Daoy (cell line): ENCODE measurements around the gene SRCAP. TPM values are rescaled to one million over a fixed set of nuclear protein-coding genes. Genes with fewer than 3 reads are reported as not detected.
"Not testable (repeated sequence)": the region's sequence is repeated elsewhere in the genome, so short reads cannot be mapped to it uniquely, and the experiment has no call there.

Experiments
- DNase-seq: peaks from one replicate; pipeline ENCODE4 v3.0.0-alpha.2; 2015; ENCODE audit warnings: low read depth
- total RNA-seq: library from RNA; depleted of rRNA; stranded (reverse); fragments of >200 nt; shearing (Covaris generic); gene quantifications from 2 replicates; pipeline ENCODE4 v1.2.3, GENCODE V29; 2014

The SRCAP gene
- total RNA-seq, 1 experiment from 2014 or later: 11.3 TPM

DNA sequence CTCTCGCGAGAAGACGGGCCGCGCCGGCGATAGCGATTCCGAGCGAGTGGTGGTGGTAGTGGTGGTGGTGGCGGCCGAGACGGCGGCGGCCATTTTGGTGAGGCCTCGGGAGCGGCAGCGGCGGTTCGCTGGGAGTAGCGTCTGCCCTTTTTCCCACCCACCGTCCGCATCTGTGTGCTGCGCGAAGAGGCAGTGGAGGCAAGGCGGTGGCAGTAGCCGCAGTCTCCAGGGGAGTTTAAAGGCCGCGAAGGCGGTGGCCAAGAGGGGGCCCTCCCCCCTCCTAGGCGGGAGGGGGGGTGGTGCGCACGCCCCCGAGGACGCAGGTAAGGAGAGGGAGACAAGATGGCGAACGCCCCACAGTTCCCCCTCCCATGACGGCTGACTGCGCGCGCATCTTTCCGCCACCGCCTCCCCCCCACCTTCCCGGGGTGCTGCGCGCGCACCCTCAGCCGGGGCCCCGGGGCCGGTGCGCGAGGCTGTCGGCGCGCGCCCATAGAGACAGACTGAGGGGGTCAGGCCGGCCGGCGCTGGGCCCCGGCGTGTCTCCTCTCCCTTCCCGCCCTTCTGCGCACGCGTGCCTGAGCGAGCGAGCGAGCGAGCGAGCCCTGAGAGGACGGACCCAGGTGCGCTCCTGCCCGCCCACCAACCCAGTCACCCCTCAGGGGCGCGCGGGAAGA, 694 bp upstream of the SRCAP start:
- DNase-seq: peak; percentile 98

DNA sequence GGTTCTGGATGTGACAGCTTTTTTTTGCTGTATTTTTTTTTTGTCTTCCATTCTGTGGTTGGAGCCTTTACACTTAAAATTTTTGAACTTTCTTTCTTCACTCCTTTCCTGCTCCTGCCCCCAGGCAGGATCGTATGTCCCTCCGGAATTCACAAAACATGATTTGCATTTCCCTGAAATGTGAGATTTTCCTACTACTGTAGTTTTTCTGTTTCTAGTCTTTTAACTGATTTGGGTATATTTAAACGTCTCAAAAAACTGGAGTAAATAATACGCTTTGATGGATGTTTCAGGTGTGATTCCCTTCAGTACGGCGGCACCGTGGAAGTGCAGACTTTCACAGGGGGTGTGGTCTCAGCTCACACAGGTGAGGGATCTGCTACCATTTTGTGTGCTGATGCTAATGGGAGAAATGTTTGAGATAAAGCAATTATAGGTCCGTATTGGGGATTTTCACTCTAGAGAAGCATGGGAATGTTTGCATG, 686 bp downstream of the SRCAP start:
- DNase-seq: no peak

DNA sequence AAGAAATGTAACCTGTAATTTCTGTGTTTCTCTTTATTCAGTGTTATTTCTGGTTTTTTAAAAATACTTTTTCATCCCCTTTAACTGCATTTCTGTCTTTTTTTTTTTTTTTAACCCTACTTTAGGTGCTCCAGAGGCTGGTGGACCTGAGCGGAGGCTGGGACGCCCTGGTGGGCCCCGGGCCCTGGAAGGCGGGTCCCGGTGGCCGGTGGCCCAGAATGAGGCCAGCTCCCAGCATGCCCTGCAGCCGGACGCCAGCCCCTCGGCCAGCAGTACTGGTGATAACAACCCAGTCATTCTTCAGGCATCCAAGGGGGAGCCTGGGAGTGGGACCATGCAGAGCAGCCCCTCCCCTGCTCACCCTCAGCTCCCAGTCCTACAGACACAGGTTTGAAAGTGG, 1.5 kb downstream of the SRCAP start:
- DNase-seq: no peak

DNA sequence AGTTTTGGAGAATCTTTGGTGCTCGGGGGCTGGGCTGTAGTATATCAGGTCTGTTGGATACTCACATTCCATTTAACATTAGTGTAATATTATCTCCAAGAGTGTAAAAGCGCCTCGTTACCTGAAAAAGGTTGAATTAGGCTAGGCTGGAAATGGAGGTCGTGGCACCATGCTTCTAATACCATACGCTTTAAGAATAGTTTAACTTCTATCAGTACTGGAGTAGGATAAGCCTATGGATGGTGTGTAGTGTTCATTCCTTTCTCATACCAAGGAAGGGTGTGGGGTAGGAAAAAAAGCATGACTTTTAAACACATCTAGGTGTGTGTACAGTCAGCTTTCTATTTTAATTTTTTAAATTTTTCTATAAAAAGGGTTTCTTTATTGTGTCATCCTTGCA, 2.0 kb downstream of the SRCAP start:
- no peak for DNase-seq

DNA sequence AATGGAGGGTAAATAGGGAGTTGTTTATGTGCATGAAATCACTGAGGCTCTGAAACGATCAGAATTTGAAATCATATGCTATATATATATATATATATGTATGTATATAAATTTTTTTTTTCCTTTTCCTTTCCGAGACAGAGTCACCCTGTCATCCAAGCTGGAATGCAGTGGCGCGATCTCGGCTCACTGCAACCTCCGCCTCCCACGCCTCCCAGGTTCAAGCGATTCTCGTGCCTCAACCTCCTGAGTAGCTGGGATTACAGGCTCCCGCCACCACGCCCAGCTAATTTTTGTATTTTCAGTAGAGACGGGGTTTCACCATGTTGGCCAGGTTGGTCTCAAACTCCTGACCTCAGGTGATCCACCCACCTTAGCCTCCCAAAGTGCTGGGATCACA, 4.1 kb downstream of the SRCAP start:
- not testable (repeated sequence) for DNase-seq

DNA sequence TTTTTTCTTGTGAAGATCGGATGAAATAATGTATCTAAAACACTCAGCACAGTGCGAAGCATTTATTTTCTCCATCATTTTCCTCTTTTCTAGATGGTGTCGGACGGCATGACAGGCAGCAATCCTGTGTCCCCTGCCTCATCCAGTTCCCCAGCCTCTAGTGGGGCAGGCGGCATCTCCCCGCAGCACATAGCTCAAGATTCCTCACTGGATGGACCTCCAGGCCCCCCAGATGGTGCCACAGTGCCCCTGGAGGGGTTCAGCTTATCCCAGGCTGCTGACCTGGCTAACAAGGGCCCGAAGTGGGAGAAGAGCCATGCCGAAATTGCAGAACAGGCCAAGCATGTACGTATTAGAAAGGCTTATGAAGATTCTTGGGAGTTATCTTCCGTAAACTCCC, 5.0 kb downstream of the SRCAP start:
- DNase-seq: no peak

DNA sequence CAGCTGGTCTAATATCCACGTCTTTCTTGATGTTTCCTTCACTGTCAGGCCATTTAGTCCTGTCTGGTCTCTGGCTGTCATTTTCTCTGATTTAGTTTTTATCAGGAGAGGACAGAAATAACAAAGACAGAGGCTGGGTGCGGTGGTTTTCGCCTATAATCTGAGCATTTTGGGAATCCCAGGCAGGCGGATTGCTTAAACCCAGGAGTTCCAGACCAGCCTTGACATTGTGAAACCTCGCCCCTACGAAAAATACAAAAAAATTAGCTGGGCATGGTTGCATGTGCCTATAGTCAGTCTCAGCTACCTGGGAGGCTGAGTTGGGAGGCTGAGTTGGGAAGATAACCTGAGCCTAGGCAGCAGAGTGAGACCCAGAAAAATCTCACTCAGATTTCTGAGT, 7.1 kb downstream of the SRCAP start:
- DNase-seq: no peak

DNA sequence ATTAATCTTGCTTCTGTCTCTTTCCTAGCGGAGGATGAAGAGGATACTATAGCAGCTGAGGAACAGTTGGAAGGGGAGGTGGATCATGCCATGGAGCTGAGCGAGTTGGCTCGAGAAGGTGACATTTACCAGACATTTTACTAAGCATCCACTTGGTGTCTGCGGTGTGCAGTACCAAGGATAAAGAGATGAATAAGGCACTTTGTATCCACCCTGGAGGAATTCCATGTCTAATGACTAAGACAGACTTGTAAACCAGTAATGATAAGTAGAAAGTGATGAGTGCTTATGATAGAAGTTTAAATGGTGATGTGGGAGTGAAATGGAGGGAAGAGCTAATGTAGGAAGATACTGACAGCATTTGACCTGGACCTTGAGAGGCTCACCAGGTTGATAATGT, 12.0 kb downstream of the SRCAP start:
- no peak for DNase-seq

DNA sequence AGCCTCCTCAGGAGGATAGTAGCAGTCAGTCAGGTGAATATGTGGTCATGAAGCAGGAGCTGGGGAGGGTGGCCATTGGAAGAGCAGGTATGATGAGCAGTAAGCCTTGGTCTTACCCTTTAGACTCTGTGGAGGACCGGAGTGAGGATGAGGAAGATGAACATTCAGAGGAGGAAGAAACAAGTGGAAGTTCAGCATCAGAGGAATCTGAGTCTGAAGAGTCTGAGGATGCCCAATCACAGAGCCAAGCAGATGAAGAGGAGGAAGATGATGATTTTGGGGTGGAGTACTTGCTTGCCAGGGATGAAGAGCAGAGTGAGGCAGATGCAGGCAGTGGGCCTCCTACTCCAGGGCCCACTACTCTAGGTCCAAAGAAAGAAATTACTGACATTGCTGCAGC, 12.7 kb downstream of the SRCAP start:
- no peak for DNase-seq

DNA sequence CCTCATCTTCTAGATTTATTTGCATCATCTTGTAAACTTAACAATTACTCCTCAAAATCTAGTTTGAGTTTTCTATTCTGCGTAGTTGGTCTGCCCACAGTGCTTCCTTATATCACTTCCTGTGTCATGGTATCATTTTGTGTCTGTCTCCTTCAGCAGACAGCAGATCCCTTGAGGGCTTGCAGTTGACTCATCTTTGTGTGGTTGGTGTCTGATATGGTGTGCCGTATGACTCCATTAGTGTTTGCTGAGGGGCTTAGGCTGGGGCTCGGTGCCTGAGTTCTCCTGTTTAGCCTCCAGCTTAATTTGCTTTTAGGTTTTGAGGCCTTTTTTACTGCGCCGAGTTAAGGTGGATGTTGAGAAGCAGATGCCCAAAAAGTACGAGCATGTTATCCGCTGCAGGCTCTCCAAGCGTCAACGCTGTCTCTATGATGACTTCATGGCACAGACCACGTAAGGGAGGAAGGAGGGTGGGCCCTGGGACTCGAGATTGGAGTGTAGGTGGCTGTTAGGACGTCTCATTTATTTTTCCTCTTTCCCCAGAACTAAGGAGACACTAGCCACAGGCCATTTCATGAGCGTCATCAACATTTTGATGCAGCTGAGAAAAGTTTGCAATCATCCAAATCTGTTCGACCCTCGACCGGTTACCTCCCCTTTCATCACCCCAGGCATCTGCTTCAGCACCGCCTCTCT, 16.9 kb downstream of the SRCAP start:
- peak; percentile 48 for DNase-seq

DNA sequence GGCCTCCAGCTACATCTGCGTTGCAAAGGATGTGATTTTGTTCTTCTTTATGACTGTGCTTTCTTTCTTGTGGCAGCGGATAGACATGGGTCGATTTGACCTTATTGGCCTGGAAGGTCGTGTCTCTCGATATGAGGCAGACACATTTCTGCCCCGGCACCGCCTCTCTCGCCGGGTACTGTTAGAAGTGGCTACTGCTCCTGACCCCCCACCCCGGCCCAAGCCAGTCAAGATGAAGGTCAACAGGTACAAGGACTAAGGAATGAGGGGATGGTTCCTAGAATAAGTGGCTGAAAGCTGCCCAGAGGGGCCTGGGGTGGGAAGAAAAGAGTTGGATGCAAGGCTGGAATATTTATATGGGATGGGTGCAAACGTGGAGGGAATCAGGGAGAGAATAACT, 21.1 kb downstream of the SRCAP start:
- no peak for DNase-seq

DNA sequence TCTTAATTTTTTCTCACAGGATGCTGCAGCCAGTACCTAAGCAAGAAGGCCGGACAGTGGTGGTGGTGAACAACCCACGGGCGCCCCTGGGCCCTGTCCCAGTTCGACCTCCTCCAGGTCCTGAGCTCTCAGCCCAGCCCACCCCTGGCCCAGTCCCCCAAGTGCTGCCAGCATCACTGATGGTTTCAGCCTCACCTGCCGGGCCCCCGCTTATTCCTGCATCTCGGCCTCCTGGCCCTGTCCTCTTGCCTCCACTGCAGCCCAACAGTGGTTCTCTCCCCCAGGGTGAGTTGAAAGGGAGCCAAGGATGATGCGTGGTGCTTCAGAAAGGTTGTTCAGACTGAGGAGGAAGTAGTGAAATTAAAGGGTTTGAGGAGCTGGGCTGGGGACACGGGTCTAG, 21.7 kb downstream of the SRCAP start:
- DNase-seq: no peak

DNA sequence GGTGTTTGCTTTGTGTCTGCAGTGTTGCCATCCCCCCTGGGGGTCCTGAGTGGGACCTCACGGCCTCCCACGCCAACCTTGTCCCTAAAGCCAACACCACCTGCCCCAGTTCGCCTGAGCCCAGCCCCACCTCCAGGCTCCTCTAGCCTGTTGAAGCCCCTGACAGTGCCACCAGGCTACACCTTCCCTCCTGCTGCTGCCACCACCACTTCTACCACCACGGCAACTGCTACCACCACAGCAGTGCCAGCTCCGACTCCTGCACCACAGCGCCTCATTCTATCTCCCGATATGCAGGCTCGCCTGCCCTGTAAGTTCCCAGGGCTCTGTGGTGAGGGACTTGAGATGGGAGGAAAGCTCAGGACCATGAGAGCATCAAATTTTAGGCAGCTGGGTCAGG, 22.2 kb downstream of the SRCAP start:
- DNase-seq: no peak

DNA sequence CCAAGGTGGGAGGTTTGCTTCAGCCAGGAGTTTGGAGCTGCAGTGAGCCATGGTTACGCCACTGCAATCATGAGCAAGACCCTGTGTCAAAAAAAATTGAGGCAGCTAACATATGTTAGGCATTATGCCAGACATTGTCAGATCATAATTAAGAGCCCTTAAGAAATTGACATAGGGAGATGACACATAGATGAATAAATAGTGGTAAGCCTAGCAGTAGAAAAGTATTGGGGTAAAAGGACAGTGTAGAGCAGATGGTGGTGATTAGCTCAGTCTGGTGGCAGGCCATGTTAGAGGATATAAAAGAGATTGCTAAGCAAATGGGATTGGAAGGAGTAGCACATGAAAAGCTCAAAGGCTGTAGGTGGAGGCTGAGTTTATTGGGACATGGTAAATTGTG, 22.6 kb downstream of the SRCAP start:
- DNase-seq: no peak

DNA sequence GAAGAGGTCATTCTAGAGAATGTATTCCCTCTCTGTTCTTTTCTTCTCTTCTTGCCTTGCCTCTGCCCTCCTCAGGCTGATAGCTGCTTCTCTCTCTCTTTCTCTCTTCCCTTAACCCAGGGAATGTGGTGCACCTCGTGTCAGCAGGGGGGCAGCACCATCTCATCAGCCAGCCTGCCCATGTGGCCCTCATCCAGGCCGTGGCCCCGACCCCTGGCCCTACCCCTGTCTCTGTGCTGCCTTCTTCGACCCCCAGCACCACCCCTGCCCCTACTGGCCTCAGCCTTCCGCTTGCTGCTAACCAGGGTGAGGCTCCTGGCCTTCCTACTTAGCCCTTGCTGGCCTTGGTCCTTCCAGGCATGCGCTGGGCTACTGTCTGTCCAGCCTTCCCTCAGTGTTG, 23.5 kb downstream of the SRCAP start:
- DNase-seq: no peak

DNA sequence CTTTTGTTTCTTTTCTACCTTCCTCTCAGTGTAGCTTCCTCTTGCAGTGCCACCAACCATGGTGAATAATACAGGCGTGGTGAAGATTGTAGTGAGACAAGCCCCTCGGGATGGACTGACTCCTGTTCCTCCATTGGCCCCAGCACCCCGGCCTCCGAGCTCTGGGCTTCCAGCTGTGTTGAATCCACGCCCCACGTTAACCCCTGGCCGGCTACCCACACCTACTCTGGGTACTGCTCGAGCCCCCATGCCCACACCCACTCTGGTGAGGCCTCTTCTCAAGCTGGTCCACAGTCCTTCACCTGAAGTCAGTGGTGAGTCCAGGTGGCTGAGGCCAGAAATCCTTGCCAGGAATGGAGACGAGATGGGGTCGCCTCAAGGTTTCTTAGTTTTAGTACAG, 23.9 kb downstream of the SRCAP start:
- no peak for DNase-seq

DNA sequence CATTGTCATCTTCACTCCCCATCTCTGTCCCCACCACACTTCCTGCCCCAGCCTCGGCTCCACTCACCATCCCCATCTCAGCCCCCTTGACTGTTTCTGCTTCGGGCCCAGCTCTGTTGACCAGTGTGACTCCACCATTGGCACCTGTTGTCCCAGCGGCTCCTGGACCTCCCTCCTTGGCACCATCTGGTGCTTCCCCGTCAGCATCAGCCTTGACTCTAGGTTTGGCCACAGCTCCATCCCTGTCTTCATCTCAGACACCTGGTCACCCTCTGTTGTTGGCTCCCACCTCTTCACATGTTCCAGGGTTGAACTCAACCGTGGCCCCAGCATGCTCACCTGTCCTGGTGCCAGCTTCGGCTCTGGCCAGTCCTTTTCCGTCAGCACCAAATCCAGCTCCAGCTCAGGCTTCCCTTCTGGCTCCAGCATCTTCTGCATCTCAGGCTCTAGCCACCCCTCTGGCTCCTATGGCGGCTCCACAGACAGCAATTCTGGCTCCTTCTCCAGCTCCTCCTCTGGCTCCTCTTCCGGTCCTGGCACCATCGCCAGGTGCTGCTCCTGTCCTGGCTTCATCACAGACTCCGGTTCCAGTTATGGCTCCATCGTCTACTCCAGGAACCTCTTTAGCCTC, 24.9 kb downstream of the SRCAP start:
- DNase-seq: no peak

DNA sequence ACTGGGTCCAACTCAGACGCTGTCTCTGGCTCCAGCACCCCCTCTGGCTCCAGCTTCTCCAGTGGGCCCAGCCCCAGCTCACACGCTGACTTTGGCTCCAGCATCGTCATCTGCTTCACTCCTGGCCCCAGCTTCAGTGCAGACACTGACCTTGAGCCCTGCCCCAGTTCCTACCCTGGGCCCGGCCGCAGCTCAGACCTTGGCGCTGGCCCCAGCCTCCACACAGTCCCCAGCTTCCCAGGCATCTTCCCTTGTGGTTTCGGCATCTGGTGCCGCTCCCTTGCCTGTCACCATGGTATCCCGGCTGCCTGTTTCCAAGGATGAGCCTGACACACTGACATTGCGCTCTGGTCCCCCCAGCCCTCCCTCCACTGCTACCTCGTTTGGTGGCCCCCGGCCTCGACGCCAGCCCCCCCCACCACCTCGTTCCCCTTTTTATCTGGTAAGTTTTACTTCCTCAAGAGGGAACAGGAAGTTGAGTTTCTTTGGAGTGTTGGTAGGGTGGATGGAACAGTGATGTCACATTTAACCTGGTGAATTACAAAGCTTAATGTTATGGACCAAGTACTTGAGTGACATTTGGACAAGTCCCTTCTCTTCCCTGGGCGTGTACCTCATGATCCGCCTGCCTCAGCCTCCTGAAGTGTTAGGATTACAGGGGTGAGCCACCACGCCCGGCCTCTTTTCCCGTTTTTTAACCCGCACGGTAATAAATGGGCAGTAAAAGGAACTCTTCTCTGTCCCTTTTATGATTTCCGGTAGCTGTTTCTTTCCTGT, 25.9 kb downstream of the SRCAP start:
- DNase-seq: no peak

DNA sequence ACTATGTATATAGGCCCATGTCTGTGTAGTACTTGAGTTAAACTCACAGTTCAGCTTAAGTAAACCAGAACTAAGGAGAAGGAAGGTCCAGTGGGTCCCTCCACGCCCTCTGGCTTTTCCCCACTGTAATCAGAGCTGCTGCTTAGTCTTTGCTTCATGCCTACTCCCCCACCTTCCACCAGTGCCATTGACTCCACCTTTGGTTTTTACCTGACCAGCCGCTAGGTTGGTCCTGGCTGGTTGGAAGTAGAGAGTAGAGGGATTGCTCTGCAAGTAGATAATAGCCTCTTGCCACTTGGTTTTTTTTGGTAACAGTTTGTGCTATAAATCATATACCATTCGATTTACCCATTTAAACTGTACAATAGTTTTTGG, 26.4 kb downstream of the SRCAP start:
- no peak for DNase-seq

DNA sequence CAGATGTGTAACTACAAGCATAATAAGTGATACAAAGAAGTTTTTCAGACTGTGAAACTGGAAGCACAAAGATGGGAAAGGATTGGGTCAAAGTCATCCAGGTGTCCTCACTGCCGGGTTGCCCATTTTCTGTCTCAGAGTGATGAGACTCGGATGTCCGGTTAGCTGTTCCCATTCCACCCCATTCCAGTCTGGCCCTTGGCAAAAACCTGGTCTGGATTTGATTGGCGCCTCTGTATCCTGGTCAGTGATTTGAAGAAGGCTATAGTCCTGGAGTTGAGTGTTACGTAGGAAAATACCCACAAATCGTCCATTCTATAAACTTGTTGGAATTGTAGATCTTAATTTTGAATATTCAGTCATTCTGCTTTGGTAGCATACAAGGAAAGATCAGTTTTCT, 29.4 kb downstream of the SRCAP start:
- no peak for DNase-seq

DNA sequence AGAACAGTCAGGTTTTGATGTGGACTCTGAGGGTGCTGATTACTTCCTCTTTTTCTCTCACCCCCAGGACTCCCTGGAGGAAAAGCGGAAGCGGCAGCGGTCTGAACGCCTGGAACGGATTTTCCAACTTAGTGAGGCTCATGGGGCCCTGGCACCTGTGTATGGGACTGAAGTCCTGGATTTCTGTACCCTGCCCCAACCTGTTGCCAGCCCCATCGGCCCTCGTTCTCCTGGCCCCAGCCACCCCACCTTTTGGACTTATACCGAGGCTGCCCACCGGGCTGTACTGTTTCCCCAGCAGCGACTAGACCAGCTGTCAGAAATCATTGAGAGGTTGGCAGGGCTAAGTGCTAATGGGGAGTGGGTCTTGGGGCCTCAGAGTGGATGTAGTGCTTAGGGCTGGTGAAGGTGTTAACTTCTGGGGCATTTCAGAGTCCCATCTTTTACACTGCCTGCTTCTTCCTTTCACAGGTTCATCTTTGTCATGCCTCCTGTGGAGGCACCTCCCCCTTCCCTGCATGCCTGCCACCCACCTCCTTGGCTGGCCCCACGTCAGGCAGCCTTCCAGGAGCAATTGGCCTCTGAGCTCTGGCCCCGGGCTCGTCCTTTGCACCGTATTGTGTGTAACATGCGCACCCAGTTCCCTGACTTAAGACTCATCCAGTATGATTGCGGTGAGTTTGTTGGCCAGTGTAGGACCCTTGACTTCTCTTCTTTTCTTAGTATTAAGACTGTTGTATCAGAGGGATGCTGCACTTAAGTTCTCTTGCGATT, 30.1 kb downstream of the SRCAP start:
- no peak for DNase-seq

DNA sequence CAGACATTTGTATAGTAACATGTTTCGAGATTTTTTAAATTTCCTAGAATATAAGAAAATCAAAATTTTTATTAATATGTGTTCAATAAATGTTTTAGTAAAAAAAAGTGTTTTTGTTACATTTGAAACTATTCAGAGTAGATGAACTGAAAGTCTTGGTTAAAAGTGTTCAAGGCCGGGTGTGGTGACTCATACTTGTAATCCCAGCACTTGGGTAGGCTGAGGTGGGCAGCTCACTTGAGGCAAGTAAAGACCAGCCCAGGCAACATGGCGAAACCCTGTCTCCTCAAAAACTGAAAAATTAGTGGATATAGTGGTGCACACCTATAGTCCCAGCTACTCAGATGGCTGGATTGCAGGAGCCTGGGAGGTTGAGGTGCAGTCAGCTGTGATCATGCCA, 32.4 kb downstream of the SRCAP start:
- no peak for DNase-seq
